Measurements from ENCODE around the gene MRPS9. TPM values are rescaled to one million over a fixed set of nuclear protein-coding genes. Genes with fewer than 3 reads are reported as not detected.

Gene MRPS9
- total RNA-seq, 1 experiment from 2014 or later: 49.7 TPM

DNA sequence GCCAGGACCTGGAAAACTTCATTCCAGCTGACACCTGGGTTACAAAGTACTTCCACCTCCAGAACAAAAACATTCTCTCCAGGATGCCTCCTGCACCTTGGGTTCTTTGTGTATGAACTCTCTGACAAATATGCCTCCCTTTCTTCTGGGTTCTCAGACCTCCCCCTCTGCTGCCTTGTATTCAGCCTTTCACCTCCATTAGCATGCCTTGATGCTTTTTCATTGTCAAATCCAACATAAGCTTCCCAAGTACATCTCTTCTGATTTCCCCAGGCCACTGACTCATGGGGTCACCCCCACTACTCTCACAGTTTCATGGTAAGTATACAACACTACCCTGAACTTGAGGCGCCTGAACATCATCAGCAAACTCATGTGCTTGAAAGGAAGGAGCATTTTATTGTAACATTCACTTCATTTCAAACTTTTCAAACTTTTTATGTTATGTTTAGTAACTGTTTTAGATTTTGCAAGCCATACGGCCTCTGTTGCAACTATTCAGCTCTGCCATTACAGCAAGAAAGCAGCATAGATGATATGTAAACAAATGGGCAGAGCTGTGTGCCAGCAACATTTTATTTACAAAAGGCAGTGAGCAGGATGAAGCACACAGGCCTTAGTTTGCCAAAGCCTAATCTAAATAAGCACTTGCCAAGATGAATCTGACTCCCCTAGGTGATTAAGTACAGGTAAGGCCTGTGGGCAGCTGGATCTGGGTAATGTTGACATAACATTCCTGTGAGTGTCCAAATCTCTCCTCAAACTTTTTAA, 32.5 kb upstream of the MRPS9 start:
- Histone ChIP-seq H4K20me1 (ENCODE audit: insufficient read depth) (no peaks in the 10 kb centered on the region), H3K27me3 (ENCODE audit: insufficient read depth, low read length) (no peaks in the 10 kb centered on the region), H3K27ac (ENCODE audit: low read depth, low read length) (no peak overlapping the region), H3K9me3 (ENCODE audit: control insufficient read depth in 1 of 2, insufficient read depth in 1 of 2, low read depth in 1 of 2, low read length in 2 of 2) (no peaks in the 10 kb centered on the region; a peak in 1 of 4 replicates), H3K4me3 (replicated peaks in 1 of 2; ENCODE audit: low read depth in 1 of 2, low read length in 2 of 2) (no peak overlapping the region), H3K79me2 (ENCODE audit: insufficient read depth, low read length) (no peaks in the 10 kb centered on the region), H2AFZ (ENCODE audit: low read depth, low read length, poor library complexity, severe bottlenecking) (no peak overlapping the region), H3K9me2 (ENCODE audit: insufficient read depth) (no peaks in the 10 kb centered on the region), H3K36me3 (ENCODE audit: control insufficient read depth in 1 of 2, insufficient read depth in 2 of 2, low read length in 2 of 2) (no peaks in the 10 kb centered on the region), H3K4me2 (ENCODE audit: low read length) (no peak overlapping the region), H3K4me1 (ENCODE audit: control insufficient read depth in 1 of 2, insufficient read depth in 2 of 2, low read length in 2 of 2) (no peaks in the 10 kb centered on the region), H3K9ac (ENCODE audit: low read length) (no peak overlapping the region)
- DNase-seq (ENCODE audit: low read depth, low spot score) (no peak), ATAC-seq (no peak)
- ChIA-PET POLR2A (no interaction called here), CTCF (no interaction called here), RAD21 (ENCODE audit: low non-redundant PET in 1 of 2, low total read pairs in 2 of 2, uncharacterized antibody in 2 of 2, unreplicated experiment in 2 of 2) (no interaction called here)
- TF ChIP-seq SIN3A (IDR thresholded peaks at IDR 0.05; ENCODE audit: low read depth) (no peak), EGR1 (IDR thresholded peaks at IDR 0.05; ENCODE audit: low read depth) (no peak), SRF (IDR thresholded peaks at IDR 0.05; ENCODE audit: low read depth) (no peak), ELF1 (IDR thresholded peaks at IDR 0.05; ENCODE audit: borderline replicate concordance, low read depth) (no peak), FOSL1 (IDR thresholded peaks at IDR 0.05; ENCODE audit: low read depth) (no peak), ZNF274 (IDR thresholded peaks at IDR 0.05; ENCODE audit: low read depth, low read length) (no peak), CEBPB (IDR thresholded peaks at IDR 0.05; ENCODE audit: low read depth) (no peak)
- TF ChIP-seq, protein P1, sequence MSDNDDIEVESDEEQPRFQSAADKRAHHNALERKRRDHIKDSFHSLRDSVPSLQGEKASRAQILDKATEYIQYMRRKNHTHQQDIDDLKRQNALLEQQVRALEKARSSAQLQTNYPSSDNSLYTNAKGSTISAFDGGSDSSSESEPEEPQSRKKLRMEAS (IDR thresholded peaks at IDR 0.05): no peak
- TF ChIP-seq, protein P2, sequence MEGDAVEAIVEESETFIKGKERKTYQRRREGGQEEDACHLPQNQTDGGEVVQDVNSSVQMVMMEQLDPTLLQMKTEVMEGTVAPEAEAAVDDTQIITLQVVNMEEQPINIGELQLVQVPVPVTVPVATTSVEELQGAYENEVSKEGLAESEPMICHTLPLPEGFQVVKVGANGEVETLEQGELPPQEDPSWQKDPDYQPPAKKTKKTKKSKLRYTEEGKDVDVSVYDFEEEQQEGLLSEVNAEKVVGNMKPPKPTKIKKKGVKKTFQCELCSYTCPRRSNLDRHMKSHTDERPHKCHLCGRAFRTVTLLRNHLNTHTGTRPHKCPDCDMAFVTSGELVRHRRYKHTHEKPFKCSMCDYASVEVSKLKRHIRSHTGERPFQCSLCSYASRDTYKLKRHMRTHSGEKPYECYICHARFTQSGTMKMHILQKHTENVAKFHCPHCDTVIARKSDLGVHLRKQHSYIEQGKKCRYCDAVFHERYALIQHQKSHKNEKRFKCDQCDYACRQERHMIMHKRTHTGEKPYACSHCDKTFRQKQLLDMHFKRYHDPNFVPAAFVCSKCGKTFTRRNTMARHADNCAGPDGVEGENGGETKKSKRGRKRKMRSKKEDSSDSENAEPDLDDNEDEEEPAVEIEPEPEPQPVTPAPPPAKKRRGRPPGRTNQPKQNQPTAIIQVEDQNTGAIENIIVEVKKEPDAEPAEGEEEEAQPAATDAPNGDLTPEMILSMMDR (IDR thresholded peaks at IDR 0.05 in 2 of 3, conservative IDR thresholded peaks at IDR 0.05 in 1 of 3; ENCODE audit: borderline replicate concordance in 1 of 3, insufficient read depth in 1 of 3, low read depth in 2 of 3, low read length in 2 of 3): no peak
- intact Hi-C loops (cut with micrococcal nuclease): no loop called here
- BruUV-seq (replicated peaks): no TSS peak
